Breast epithelium (tissue), 3 donors: ENCODE measurements around the gene SYT1.

Experiments
- POLR2A ChIP-seq: fragments of 450-650 bp; IDR thresholded peaks from one replicate; pipeline ENCODE4 v1.6.1; 2016; ENCODE audit warnings: antibody characterized with exemption, mild to moderate bottlenecking, moderate library complexity
- POLR2AphosphoS5 ChIP-seq, 3 donors: sonication (generic); formaldehyde crosslinking; IDR thresholded peaks; one replicate each; pipeline ENCODE4 v1.6.1; 2017; ENCODE audit warnings: antibody characterized with exemption in 3 of 3
- TF ChIP-seq, protein P1 (sequence below), 3 donors: fragments of 450-650 bp; IDR thresholded peaks; one replicate each; pipeline ENCODE4 v1.5.1; 2016 to 2017; ENCODE audit warnings: antibody characterized with exemption in 3 of 3, mild to moderate bottlenecking in 3 of 3, moderate library complexity in 3 of 3

DNA sequence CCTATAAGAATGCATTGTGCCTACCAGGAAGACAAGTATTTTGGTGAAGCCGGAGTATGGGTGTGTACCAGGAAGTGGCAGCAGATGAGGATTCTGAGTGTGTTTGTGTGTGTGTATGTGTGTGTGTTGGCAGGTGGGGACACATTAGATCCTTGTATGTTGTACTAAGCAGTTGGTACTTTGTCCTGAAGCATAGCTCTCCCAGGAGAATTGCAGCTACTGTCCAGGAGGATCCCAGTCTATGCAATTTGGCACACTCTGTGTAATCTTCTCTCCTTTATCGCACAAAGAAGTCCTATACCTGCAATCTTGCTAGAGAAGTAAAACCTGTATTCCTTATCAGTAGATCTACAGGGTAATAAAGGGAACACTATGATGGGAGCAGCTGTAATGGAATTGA is 549.7 kb downstream of the SYT1 start:
- TF ChIP-seq, protein P1, sequence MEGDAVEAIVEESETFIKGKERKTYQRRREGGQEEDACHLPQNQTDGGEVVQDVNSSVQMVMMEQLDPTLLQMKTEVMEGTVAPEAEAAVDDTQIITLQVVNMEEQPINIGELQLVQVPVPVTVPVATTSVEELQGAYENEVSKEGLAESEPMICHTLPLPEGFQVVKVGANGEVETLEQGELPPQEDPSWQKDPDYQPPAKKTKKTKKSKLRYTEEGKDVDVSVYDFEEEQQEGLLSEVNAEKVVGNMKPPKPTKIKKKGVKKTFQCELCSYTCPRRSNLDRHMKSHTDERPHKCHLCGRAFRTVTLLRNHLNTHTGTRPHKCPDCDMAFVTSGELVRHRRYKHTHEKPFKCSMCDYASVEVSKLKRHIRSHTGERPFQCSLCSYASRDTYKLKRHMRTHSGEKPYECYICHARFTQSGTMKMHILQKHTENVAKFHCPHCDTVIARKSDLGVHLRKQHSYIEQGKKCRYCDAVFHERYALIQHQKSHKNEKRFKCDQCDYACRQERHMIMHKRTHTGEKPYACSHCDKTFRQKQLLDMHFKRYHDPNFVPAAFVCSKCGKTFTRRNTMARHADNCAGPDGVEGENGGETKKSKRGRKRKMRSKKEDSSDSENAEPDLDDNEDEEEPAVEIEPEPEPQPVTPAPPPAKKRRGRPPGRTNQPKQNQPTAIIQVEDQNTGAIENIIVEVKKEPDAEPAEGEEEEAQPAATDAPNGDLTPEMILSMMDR (IDR thresholded peaks at IDR 0.05): no peak
- TF ChIP-seq POLR2A (no peak), POLR2AphosphoS5 (IDR thresholded peaks at IDR 0.05) (no peak)
